Activated T-cell treated with anti-CD3 and anti-CD28 coated beads, Interleukin-2, amount 50 U/mL, for 72 hours (primary cell): Measurements from ENCODE around the gene DYNC1H1. TPM values are rescaled to one million over a fixed set of nuclear protein-coding genes. Genes with fewer than 3 reads are reported as not detected.

Experiments
- ATAC-seq, 2 donors: fragments of 150-1000 bp; cut with Tn5 transposase; replicated peaks in 1 of 2; 2 replicates each; pipeline ENCODE4 v1.10.0; 2021; ENCODE audit warnings: moderate library complexity in 2 of 2, mild to moderate bottlenecking in 1 of 2
- DNase-seq, 2 donors: peaks; one replicate each; pipeline ENCODE4 v3.0.0; 2021 to 2022; ENCODE audit warnings: mixed read lengths in 1 of 2
- H3K27ac Mint-ChIP-seq: one replicate; pipeline ENCODE4 v1.8.0; 2022; ENCODE audit warnings: mild to moderate bottlenecking, moderate library complexity, mixed read lengths
- H3K27me3 Mint-ChIP-seq: one replicate; pipeline ENCODE4 v1.8.0; 2022; ENCODE audit warnings: low read depth, mixed read lengths
- H3K36me3 Mint-ChIP-seq, 2 donors: one replicate each; pipeline ENCODE4 v1.8.0; 2022; ENCODE audit warnings: mixed read lengths in 2 of 2, mild to moderate bottlenecking in 1 of 2; ENCODE audit not compliant: insufficient read depth in 2 of 2
- H3K4me1 Mint-ChIP-seq: one replicate; pipeline ENCODE4 v1.8.0; 2022; ENCODE audit warnings: low read depth, mixed read lengths
- H3K4me3 Mint-ChIP-seq, 2 donors: one replicate each; pipeline ENCODE4 v1.8.0; 2022; ENCODE audit warnings: mild to moderate bottlenecking in 2 of 2, mixed read lengths in 2 of 2, moderate library complexity in 2 of 2
- H3K9me3 Mint-ChIP-seq, 2 donors: one replicate each; pipeline ENCODE4 v1.8.0; 2022; ENCODE audit warnings: mixed read lengths in 2 of 2
- total RNA-seq, 2 donors: library from RNA; stranded (reverse); gene quantifications; one replicate each; pipeline ENCODE4 v1.2.3, GENCODE V29; 2022

Gene DYNC1H1
- total RNA-seq, 2 donors from 2014 or later, result 300 to 335 TPM

DNA sequence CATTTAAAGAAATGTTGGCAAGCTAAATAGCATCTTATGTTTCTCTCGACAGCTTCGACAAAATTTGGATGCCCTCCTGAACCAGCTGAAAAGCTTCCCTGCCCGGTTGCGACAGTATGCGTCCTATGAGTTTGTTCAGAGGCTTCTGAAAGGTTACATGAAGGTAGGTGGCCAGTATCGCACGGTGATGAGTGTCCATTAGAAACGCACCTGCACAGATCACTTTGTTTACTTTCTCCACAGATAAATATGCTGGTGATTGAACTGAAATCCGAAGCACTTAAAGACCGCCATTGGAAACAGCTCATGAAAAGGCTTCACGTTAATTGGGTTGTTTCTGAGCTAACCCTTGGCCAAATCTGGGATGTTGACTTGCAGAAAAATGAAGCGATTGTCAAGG, 36.5 kb downstream of the DYNC1H1 start:
- Mint-ChIP-seq H3K4me3 (no peak overlapping the region), H3K27ac (no peak overlapping the region), H3K27me3 (no peaks in the 10 kb centered on the region), H3K9me3 (no peaks in the 10 kb centered on the region), H3K4me1 (no peaks in the 10 kb centered on the region), H3K36me3 (peaks cover 6 to 44% of the 10 kb centered on the region in 2 donors)
- ATAC-seq (no peak), DNase-seq (no peak)

DNA sequence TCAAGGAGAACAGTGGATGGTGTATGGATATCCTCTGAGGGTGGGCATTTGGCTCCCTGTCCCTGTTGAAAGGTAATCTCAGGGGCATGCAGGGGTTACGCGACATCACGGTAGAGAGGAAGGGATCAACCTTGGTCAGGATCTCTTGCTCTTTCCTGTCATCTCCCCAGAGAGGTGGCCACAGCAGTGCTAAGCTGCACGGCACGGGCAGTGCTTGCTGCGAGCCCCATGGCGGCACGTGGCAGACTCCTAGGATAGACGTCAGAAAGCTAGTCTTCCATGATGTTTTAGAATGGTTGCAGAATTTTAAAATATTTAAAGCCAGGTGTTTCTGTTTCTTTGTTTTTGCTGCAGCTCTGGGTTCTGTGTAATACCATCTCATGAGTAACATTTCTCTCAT, 41.0 kb downstream of the DYNC1H1 start:
- ATAC-seq (no peak), DNase-seq (no peak)
- H3K4me1 Mint-ChIP-seq, result no peaks in the 10 kb centered on the region
- H3K4me3 Mint-ChIP-seq, result no peak overlapping the region
- no peaks in the 10 kb centered on the region for H3K9me3 Mint-ChIP-seq
- H3K27ac Mint-ChIP-seq, result no peak overlapping the region
- peaks cover 5 to 37% of the 10 kb centered on the region in 2 donors for H3K36me3 Mint-ChIP-seq
- H3K27me3 Mint-ChIP-seq, result no peaks in the 10 kb centered on the region

DNA sequence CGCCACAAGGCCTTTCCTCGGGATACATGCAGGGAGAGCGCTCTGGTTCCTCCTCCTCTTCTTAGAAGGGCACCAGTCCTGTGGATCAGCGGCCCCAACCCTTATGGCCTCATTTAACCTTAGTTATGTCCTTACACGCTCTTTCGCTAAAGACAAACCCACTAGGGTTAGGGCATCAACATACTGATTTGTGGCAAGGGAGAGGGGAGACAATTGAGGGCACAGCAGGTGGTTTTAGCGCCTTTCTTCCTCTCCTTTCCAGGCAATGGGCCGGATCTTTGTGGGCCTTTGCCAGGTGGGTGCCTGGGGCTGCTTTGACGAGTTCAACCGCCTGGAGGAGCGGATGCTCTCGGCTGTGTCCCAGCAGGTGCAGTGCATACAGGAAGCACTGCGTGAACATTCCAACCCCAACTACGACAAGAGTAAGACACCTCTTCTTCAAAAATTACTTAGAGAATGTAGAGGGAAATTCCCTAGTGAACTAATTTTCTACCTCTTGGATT, 43.6 kb downstream of the DYNC1H1 start:
- DNase-seq (no peak), ATAC-seq (no peak)
- Mint-ChIP-seq H3K4me3 (no peak overlapping the region), H3K9me3 (no peaks in the 10 kb centered on the region), H3K27me3 (no peaks in the 10 kb centered on the region), H3K4me1 (no peaks in the 10 kb centered on the region), H3K36me3 (peaks cover 6 to 39% of the 10 kb centered on the region in 2 donors), H3K27ac (no peak overlapping the region)

DNA sequence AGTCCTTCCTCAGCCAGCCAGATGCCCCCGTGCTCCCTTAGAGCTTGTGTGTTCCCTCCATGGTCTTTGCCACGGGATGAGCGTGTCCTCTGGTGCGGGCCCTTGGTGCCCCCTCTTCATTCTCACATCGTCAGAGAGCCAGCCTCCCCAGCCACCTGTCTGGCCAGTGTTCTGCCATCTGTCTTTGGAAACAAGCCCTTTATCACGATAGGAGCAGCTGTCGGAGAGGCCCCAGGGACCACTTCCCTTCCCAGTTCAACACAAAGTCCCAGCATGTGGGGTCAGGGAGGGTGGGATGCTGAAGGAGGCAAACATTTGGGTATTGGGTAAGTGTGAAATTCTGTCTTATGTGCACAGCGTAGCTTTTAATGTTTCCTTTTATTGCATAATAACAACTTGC, 44.5 kb downstream of the DYNC1H1 start:
- no peak for ATAC-seq
- Mint-ChIP-seq H3K27me3 (no peaks in the 10 kb centered on the region), H3K9me3 (no peaks in the 10 kb centered on the region), H3K4me1 (no peaks in the 10 kb centered on the region), H3K27ac (no peak overlapping the region), H3K4me3 (no peak overlapping the region), H3K36me3 (peaks cover 9 to 39% of the 10 kb centered on the region in 2 donors)
- no peak for DNase-seq

DNA sequence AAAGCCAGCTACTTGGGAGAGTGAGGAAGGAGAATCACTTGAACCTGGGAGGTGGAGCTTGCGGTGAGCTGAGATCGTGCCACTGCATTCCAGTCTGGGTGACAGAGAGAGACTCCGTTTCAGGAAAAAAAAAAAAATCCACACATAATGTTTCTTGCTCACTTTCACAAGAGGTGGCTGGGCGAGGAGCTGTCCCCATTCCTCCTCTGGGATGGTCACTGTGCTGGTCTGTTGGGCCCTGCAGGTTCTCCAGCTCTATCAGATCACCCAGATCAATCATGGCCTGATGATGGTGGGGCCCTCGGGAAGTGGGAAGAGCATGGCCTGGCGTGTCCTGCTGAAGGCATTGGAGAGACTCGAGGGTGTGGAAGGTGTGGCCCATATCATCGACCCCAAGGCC, 47.3 kb downstream of the DYNC1H1 start:
- ATAC-seq, result no peak
- no peaks in the 10 kb centered on the region for H3K9me3 Mint-ChIP-seq
- peaks cover 12 to 45% of the 10 kb centered on the region in 2 donors for H3K36me3 Mint-ChIP-seq
- H3K27me3 Mint-ChIP-seq, result no peaks in the 10 kb centered on the region
- H3K27ac Mint-ChIP-seq, result no peak overlapping the region
- no peak overlapping the region for H3K4me3 Mint-ChIP-seq
- no peaks in the 10 kb centered on the region for H3K4me1 Mint-ChIP-seq
- DNase-seq, result no peak

DNA sequence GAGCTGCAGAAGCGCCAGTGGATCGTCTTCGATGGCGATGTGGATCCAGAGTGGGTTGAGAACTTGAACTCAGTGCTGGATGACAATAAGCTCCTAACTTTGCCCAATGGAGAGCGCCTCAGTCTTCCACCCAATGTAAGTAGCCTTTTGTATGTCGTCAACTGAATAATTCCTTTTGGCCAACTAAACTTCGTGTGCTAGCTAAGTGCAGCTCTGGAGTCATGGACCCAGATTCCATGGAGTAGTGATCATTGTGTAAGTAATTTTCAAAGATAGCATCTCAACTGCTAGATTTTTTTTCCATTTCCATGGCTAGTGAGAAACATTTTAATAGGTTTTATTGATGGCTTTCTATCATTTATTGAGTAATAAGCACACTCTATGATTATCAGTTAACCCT, 48.0 kb downstream of the DYNC1H1 start:
- Mint-ChIP-seq H3K36me3 (peaks cover 14 to 43% of the 10 kb centered on the region in 2 donors), H3K4me1 (no peaks in the 10 kb centered on the region), H3K27me3 (no peaks in the 10 kb centered on the region), H3K4me3 (no peak overlapping the region), H3K27ac (no peak overlapping the region), H3K9me3 (no peaks in the 10 kb centered on the region)
- DNase-seq (no peak), ATAC-seq (no peak)

DNA sequence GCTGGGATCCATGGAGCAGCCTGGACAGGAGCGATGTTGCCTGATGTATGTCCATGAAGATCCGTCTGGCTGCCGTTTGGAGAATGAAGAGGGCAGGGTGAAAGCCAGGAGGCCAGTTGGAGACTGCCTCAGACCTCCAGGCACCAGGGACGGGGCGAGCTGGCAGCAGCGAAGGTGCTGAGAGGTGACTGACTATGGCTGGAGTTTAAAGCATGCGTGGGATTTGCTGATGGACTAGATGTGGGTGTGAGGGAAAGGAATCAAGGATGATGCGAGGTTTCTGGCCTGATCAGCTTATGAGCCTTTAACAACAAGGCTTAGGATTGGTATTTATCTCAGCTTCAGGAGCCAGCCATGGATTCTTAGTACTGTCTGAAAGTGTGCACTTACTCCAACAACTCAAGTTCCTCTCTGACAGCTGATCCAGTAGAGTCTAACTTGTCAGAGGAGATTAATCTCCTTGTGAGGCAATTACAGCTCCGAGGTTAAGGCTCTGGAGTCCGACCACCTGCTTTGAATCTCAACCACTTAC, 49.4 kb downstream of the DYNC1H1 start:
- H3K9me3 Mint-ChIP-seq, result no peaks in the 10 kb centered on the region
- DNase-seq (no peak), ATAC-seq (no peak)
- H3K27ac Mint-ChIP-seq, result no peak overlapping the region
- no peaks in the 10 kb centered on the region for H3K27me3 Mint-ChIP-seq
- H3K4me3 Mint-ChIP-seq, result no peak overlapping the region
- H3K4me1 Mint-ChIP-seq, result peaks cover 7% of the 10 kb centered on the region
- peaks cover 18 to 50% of the 10 kb centered on the region in 2 donors for H3K36me3 Mint-ChIP-seq

DNA sequence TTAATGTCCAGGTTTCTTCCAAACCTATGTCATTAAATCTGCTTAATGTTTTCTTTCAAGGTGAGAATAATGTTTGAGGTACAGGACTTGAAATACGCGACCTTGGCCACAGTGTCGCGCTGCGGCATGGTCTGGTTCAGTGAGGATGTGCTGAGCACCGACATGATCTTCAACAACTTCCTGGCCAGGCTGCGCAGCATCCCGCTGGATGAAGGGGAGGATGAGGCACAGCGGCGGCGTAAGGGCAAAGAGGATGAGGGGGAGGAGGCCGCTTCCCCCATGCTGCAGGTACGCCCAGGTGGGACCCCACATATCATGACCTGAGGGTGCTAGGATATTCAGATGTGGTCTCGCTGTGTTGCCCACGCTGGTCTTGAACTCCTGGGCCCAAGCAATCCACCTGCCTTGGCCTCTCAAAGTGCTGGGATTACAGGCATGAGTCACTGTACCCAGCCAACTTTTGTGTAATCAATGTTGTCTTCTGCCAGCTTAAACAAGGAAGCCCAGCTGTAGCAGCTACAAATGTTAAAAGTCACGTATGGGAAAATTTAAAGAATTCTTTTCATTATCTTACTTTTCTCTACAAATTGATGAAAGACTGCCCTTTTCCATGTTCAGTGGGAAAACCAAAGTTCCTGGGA, 50.8 kb downstream of the DYNC1H1 start:
- Mint-ChIP-seq H3K27ac (no peak overlapping the region), H3K27me3 (no peaks in the 10 kb centered on the region), H3K36me3 (peaks cover 17 to 55% of the 10 kb centered on the region in 2 donors), H3K9me3 (no peaks in the 10 kb centered on the region), H3K4me1 (peaks cover 20% of the 10 kb centered on the region), H3K4me3 (no peak overlapping the region)
- DNase-seq, result no peak
- ATAC-seq, result no peak

DNA sequence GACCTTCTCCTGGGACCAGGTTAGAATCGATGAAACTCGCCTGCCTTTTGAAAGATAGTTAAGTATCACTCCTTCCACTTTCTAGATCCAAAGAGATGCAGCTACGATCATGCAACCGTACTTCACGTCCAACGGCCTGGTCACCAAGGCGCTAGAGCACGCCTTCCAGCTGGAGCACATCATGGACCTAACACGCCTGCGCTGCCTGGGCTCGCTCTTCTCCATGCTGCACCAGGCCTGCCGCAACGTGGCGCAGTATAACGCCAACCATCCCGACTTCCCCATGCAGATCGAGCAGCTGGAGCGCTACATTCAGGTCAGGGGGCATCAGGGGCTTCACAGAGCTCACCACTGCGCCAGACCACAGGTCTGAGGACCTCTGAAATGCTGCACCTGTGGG, 51.4 kb downstream of the DYNC1H1 start:
- Mint-ChIP-seq H3K4me1 (peaks cover 26% of the 10 kb centered on the region), H3K27ac (no peak overlapping the region), H3K27me3 (no peaks in the 10 kb centered on the region), H3K4me3 (no peak overlapping the region), H3K36me3 (peaks cover 15 to 52% of the 10 kb centered on the region in 2 donors), H3K9me3 (no peaks in the 10 kb centered on the region)
- DNase-seq (no peak), ATAC-seq (no peak)

DNA sequence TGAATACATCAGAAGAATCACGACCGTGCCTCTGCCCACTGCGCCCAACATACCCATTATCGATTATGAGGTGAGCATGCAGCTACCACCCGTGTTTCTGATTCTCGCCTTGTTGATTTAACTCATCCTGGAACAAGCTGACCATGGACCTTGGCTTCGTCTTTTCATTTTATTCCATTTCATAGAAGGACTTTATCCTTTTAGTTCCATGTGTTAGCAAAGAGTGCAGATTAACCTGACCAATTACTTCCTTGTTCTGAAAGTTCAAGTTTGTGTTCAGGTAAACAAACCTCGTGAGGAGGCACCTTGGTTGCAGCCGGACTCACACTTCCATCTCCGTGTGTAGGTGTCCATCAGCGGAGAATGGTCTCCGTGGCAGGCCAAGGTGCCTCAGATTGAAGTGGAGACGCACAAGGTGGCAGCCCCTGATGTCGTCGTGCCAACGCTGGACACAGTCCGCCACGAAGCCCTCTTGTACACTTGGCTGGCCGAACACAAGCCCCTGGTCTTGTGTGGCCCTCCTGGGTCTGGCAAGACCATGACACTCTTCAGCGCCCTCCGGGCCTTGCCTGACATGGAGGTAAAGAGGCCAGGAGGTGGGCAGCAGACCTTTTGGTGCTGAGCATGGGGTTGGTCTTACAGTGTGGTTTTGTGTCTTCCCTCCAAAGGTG, 52.2 kb downstream of the DYNC1H1 start:
- ATAC-seq (no peak), DNase-seq (no peak)
- Mint-ChIP-seq H3K9me3 (no peaks in the 10 kb centered on the region), H3K4me1 (peaks cover 34% of the 10 kb centered on the region), H3K4me3 (no peak overlapping the region), H3K27ac (no peak overlapping the region), H3K27me3 (no peaks in the 10 kb centered on the region), H3K36me3 (peaks cover 17 to 59% of the 10 kb centered on the region in 2 donors)

DNA sequence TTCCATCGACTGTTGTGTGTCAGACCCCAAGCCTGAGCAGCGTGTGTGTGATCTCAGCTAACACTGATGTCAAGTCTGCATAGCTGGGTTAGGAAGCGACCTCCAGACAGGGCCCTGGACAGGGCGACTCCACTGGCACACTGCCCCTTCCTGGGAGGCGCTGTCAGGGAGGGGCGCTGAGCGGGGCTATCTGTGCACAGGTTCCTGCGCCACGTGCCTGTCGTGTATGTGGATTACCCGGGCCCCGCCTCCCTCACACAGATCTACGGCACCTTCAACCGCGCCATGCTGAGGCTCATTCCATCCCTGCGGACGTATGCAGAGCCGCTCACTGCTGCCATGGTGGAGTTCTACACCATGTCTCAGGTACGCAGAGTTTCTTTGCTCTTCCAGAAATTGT, 53.9 kb downstream of the DYNC1H1 start:
- DNase-seq (no peak), ATAC-seq (no peak)
- Mint-ChIP-seq H3K4me3 (no peak overlapping the region), H3K27ac (no peak overlapping the region), H3K4me1 (peaks cover 34% of the 10 kb centered on the region), H3K9me3 (no peaks in the 10 kb centered on the region), H3K27me3 (no peaks in the 10 kb centered on the region), H3K36me3 (peaks cover 17 to 50% of the 10 kb centered on the region in 2 donors)

DNA sequence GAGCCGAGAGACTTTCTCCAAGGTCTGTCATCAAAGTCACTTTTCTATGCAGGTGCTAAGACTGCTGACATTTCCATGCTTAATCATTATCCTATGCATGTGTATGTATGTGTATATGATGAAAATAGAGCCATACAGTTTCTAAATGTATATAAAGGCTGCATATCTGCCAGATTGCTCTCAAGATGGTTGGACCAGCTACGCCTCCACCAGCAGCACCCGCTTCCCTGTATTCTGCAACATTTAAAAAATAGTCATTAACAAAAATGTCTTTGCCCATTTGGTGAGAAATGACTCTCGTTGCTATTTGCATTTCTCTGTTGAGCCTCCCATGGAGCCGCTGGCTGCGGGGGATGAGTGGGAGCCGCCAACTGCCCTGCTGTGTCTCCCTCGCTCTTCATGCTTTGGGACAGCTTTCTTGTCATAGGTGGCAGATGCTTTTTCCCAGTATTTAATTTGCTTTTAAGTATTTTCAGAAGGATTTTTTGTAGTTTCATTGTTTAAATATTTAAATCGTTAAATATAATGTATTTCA, 54.7 kb downstream of the DYNC1H1 start:
- Mint-ChIP-seq H3K9me3 (no peaks in the 10 kb centered on the region), H3K36me3 (peaks cover 16 to 48% of the 10 kb centered on the region in 2 donors), H3K4me1 (peaks cover 34% of the 10 kb centered on the region), H3K27ac (no peak overlapping the region), H3K4me3 (no peak overlapping the region), H3K27me3 (no peaks in the 10 kb centered on the region)
- no peak for ATAC-seq
- no peak for DNase-seq
